ENCODE results near the gene NSMF.
"Not testable (repeated sequence)": the region's sequence is repeated elsewhere in the genome, so short reads cannot be mapped to it uniquely, and the experiment has no call there.

The NSMF gene

DNA sequence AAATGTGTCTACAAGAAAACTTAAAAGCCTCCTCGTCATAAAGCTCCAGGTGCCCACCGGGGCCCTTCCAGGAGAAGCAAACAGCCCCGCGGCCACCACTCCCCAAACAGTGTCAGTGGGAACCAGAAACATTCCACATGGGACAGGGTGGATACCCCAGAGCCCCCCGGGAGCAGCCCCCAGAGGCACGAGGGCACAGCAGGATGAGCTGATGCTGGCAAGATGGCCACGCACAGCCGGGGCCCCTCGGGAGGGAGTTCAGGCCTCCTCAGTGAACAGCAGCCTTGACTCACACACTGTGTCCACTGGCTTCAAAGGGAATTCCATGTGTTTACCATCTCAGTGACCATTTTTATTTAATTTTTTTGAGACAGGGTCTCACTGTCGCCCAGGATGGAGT, 46.7 kb downstream of the NSMF start:
- no peak for DNase-seq (ENCODE audit: low spot score)

DNA sequence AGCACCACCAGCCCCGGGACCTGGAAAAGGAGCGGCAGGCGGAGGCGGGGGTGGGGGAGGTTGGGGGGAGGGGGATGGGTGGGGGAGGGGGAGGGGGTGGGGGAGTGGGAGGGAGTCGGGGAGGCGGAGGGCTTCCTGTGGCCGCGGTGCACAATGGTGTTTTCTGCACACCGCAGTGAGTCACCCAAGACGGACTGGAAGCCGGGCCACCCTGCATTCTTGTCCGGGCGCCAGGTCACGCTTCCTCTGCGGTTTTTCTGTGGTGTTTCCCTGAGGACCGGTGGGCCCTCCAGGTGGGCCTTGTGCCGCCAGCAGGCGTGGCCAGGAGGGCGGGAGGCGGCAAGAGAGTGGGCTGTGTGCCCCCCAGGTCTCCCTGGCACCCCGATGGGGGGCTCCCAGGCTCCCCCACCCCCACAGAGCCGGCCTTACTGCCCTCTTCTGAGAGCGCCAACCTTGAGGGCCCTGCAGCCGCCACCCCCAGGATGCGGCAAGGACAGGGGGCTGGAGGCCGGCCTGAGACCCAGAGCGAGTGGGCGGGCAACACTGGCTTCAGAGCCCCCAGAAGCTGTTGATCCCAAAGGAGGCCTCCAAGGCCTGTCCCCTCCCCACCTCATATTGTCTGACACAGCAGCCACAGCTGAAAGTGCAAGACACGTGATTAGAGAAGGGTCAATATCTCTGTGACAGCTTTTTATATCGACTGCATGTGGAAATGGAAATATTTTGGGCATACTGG, 47.3 kb downstream of the NSMF start:
- no peak for DNase-seq (ENCODE audit: low spot score)

DNA sequence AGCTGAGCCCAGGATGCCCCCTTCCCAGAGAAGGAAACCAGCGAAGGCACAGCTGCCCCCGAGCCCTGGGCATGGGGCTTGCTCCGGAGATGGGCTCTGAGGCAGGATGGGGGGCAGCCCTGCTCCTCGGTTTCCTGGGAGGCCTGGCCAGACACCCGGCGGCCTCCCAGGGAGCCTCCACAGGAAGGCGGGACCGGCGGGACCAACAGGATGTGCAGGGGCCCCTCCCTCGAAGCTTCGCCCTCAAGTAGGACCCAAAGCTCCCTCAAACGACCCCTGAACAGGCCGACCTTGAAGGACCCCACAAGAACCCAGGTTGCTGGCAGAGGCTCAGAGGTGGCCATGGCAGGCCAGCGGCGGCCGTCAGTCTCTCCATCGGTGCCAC, 47.9 kb downstream of the NSMF start:
- no peak for DNase-seq (ENCODE audit: low spot score)

DNA sequence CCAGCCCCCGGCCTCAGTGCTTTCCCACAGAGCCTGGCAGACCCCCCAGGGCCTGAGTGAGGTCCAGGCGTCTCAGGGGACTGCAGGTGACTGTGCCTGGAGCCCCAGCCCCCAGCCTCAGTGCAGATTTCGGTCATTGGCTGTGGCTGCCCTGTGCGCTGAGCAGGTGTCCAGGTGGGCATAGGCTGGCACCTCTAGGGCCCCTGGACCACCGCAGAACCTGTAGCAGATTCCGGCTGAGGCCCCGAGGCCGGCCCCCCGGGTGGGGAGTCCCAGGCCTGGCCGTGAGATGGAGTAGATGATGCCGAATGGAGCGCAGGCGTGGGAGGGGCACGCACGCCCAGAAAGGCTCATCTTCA, 48.3 kb downstream of the NSMF start:
- no peak for DNase-seq (ENCODE audit: low spot score)

GRCh38 chr9:137410236-137410890, 48.8 kb downstream of the NSMF start:
- not testable (repeated sequence) for DNase-seq (ENCODE audit: low spot score)

- no peak for DNase-seq (ENCODE audit: low spot score)
Measured at GRCh38 chr9:137409515-137409914, 49.6 kb downstream of the NSMF start.

DNA sequence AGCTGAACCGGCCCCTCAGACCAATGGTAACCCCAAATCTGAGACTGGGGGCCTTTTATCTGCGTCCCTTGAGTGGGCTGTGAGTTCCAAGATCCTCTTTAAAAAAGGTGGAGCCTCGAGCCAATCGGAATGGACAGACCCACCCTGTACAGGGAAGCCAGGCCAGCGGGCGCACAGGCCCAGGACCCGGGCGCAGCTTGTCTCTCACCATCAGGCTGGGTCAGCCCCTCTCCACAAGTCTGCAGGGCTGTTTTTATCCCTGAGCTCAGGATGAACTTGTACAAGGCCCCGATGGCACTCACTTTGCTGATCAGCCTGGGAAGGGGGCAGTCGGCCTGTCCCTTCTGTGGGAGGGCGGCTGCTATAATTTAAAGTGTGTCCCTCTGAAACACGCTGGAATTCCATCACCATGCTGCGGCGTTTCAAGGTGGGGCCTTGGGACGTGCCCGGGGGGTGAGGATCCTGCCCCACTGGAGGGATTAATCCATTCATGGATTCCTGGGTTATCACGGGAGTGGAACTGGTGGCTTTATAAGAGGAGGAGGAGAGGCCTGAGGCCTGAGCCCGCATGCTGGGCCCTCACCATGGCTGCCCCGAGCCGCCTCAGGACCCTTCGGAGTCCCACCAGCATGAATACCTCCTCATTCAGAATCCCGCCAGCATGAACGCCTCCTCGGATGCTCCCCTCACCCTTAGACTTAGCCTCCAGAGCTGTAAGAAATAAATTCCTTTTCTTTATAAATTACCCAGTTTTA, 50.3 kb downstream of the NSMF start:
- DNase-seq (ENCODE audit: low spot score) = no peak

DNA sequence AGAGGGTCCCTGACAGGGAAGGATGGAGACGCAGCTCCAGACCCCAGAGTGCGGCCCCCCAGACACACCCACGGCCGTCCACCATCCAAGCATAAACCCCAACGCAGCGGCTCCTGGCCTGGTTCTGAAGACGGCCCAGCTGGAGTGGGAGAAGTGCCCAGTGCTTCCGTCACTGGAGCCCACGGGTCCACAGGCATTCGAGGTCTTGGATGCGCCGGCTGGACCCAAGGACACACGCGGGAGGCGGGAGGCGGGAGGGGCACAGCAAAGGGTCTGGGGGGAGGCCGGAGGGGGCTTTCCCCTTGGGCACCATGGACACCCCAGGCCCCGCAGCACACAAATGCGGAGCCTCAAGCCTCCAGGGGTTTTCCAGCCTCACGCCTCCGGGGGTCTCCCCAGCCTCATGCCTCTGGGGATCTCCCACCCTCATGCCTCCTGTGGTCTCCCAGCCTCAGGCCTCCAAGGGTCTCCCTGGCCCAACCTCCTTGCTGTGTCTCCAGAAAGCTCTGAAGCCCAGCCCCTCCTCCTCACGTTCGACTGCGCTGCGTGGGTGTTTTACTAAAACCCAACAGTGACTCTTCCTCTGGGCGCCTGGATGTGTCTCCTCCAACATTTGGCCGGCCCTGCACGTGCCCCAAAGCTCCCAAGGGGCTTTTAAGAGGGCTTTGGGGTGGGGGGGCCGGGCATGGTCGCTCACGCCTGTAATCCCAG, 51.4 kb downstream of the NSMF start:
- no peak for DNase-seq (ENCODE audit: low spot score)

DNA sequence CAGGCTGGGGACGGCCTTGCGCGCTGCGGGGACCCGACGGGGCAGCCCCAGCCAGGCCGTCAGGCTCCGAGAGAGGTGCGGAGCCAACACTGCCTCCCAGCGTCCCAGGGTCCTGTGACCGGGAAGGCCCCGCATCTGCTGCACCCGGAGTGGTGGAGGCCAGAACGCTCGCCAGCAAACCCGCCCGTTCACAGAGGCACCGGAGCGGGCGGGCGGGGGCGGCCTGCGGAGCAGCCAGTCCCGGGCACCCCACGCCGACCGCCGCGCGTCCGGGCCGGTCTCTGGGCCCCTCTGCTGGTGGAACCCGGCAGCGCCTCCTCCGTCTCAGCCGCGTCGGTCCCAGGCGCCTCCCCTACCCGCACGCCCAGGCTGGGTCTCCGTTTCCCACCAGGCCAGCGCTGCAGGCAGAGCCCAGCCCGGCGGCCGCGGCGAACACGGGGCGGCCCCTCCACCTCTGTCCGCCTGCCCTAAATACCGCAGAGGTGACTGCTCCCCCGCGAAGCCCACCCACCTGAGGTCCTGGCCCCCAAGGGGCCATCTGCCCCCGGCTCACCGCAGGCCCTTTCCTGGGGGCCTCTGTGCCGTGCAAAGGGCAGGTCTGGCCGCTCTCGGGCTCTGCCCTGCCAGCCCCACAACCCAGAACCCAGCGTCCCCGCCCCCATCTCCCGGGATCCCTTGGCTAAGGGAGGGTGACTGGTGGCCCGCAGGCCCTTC, 52.1 kb downstream of the NSMF start:
- DNase-seq (ENCODE audit: low spot score) = peak; percentile 61

GRCh38 chr9:137406085-137406760, 52.9 kb downstream of the NSMF start:
- DNase-seq (ENCODE audit: low spot score) = no peak

GRCh38 chr9:137405677-137406081, 53.5 kb downstream of the NSMF start:
- DNase-seq (ENCODE audit: low spot score) = no peak

GRCh38 chr9:137404961-137405567, 54.1 kb downstream of the NSMF start:
- DNase-seq (ENCODE audit: low spot score) = no peak

- no peak for DNase-seq (ENCODE audit: low spot score)
Measured at GRCh38 chr9:137403269-137403668, 55.9 kb downstream of the NSMF start.

DNA sequence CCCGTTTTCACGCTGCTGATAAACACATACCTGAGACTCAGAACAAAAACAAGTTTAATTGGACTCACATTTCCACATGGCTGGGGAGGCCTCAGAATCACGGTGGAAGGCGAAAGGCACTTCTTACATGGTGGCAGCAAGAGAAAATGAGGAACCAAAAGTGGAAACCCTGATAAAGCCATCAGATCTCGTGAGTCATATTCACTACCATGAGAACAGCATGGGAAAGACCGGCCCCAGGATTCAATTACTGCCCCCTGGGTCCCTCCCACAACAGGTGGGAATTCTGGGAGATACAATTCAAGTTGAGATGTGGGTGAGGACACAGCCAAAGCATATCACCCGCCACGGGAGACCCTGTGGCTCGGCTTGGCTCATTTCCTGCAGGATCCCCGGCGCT, 56.4 kb downstream of the NSMF start:
- DNase-seq (ENCODE audit: low spot score) = no peak

GRCh38 chr9:137398561-137399468, 60.3 kb downstream of the NSMF start:
- DNase-seq (ENCODE audit: low spot score) = no peak

DNA sequence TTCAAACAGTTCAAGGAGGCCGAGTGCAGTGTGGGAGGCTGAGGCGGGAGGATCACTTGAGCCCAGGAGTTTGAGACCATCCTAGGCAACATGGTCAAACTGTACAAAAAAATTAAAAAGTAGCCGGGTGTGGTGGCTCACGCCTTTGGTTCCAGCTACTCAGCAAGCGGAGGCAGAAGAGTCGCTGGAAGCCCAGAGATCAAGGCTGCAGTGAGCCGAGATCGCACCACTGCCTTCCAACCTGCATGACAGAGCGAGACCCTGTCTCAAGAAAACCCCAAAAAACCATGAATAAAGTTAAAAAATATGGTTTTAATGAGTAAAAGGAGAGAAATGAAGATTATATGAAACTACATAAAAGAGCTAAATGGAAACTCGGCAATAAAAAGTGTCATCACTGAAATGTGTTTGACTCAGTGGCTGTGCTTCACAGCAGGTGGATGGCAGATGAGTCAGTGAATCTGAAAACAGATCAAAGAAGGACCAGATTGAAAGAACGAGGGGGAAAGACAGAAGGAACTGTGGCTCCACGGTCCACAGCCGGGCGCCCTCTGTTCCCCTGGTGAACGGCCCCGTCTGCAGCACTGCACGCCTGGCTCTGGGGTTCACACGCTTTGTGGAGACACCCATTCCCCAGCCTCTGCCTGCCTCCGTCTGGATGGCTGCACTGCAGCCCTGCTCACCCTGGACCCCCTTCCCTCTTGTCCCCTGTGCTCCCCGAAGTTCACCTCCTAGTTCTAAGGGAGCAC, 61.3 kb downstream of the NSMF start:
- no peak for DNase-seq (ENCODE audit: low spot score)
